ENCODE data around the gene TRIM51G. TPM values are rescaled to one million over a fixed set of nuclear protein-coding genes. Genes with fewer than 3 reads are reported as not detected.

TRIM51G gene, protein sequence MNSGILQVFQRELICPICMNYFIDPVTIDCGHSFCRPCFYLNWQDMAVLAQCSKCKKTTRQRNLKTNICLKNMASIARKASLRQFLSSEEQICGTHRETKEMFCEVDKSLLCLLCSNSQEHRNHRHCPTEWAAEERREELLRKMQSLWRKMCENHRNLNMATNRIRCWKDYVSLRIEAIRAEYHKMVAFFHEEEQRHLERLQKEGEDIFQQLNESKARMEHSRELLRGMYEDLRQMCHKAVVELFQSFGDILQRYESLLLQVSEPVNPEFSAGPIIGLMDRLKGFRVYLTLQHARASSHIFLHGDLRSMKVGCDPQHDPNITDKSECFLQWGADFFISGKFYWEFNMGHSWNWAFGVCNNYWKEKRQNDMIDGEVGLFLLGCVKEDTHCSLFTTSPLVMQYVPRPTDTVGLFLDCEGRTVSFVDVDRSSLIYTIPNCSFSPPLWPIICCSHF
- not detected in 2 replicates for total RNA-seq

DNA sequence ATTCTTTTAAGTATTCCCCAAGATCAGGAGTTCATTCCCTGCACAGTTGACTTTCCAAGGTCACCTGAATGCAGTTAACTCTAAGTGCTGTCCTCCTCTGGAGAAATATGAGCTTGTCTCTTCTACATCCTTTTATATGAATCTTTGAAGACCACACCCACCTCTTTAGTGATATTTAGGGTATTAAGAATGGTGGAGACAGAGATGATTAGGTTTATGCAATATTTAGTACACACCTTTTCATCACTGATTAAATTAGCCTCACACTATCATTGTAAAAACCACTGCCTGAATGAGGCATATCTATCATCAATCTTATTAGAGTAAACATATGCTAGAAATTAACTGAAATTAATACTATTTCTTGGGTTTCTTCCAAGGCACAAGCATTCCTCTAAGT is at the start of gene TRIM51G:
TSS of gene TRIM51G (minus strand) at position 101 of the 400 bp plus-strand sequence. CDS start 2,190 bp downstream, outside the sequence.

DNA sequence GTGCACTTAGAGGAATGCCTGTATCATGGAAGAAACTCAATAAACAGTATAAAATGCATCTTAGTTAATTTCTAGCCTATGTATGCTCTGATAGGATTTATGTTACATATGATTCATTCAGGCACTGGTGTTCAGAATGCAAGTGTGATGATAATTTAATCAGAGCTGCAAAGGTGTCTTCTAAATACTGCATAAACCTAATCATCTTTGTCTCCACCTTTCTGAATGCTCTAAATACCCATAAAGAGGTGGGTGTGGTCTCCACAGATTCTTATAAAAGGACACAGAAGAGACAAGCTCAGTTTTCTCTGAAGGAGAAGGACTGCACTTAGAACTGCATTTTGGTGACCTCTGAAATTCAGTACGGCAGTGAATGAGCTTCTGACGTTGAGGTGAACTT is 44.8 kb upstream of the TRIM51G start, which contains the start of gene TRIM49B:
TSS of gene TRIM49B (plus strand) at position 301 of the 400 bp plus-strand sequence. CDS start 2,777 bp downstream, outside the sequence.

Other genes with a start within 250 kb of the TRIM51G start
- not detected in 2 replicates for gene TRIM49B, start 44.9 kb upstream of the TRIM51G start, total RNA-seq
- not detected in 2 replicates for gene TRIM64C, start 75.2 kb upstream of the TRIM51G start, total RNA-seq
- gene FOLH1, start 224.7 kb upstream of the TRIM51G start, total RNA-seq = not detected in 2 replicates